Occipital lobe (tissue), 2 donors: ENCODE measurements around the gene ANKRD23. TPM values are rescaled to one million over a fixed set of nuclear protein-coding genes. Genes with fewer than 3 reads are reported as not detected.

ENCODE experiments used
- DNase-seq: peaks from one replicate; lab custom pipeline; 2025; lab: John Stamatoyannopoulos, UW
- total RNA-seq: library from RNA; depleted of rRNA; stranded (reverse); fragments of >200 nt; gene quantifications from one replicate; pipeline ENCODE4 v1.2.3, GENCODE V29; 2014

ANKRD23 gene
- total RNA-seq, 1 donor from 2014 or later = 5.9 TPM

GRCh38 chr2:96877631-96878092 lies 33.8 kb upstream of the ANKRD23 start:
- no peak for DNase-seq

- DNase-seq = no peak
Observed at GRCh38 chr2:96877042-96877451, 33.2 kb upstream of the ANKRD23 start.

- DNase-seq = no peak
Observed at GRCh38 chr2:96876269-96877041, 32.6 kb upstream of the ANKRD23 start.

GRCh38 chr2:96875498-96876268 lies 31.9 kb upstream of the ANKRD23 start:
- no peak for DNase-seq

- no peak for DNase-seq
Observed at GRCh38 chr2:96874198-96874831, 30.5 kb upstream of the ANKRD23 start.

GRCh38 chr2:96873651-96874096 lies 29.9 kb upstream of the ANKRD23 start:
- no peak for DNase-seq

GRCh38 chr2:96872591-96873349 lies 28.9 kb upstream of the ANKRD23 start:
- no peak for DNase-seq

- peak; percentile 33 for DNase-seq
Observed at GRCh38 chr2:96870626-96871255, 26.9 kb upstream of the ANKRD23 start.

GRCh38 chr2:96869822-96870625 lies 26.2 kb upstream of the ANKRD23 start, which contains the start of gene SEMA4C:
Gene SEMA4C (minus strand): TSS chr2:96870080. CDS start chr2:96867886, 2,194 bp downstream.
- peak; percentile 66 for DNase-seq

GRCh38 chr2:96869281-96869821 lies 25.5 kb upstream of the ANKRD23 start:
- peak; percentile 50 for DNase-seq

- DNase-seq = peak; percentile 54
Observed at GRCh38 chr2:96868555-96869280, 24.9 kb upstream of the ANKRD23 start.

GRCh38 chr2:96867756-96868554 lies 24.1 kb upstream of the ANKRD23 start:
- no peak for DNase-seq

- DNase-seq = no peak
Observed at GRCh38 chr2:96866986-96867755, 23.4 kb upstream of the ANKRD23 start.

GRCh38 chr2:96866586-96866985 lies 22.8 kb upstream of the ANKRD23 start:
- no peak for DNase-seq

- DNase-seq = no peak
Observed at GRCh38 chr2:96866149-96866548, 22.3 kb upstream of the ANKRD23 start.

- DNase-seq = no peak
Observed at GRCh38 chr2:96865654-96866053, 21.8 kb upstream of the ANKRD23 start.
